Calu3 (cell line): Measurements from ENCODE around the gene TNFAIP2. TPM values are rescaled to one million over a fixed set of nuclear protein-coding genes. Genes with fewer than 3 reads are reported as not detected.
A peak's percentile ranks its signal among the peaks of the same experiment; 100 is the strongest.

Experiments
- BruUV-seq: library from RNA; stranded (reverse); fragments of 400-500 nt; replicated peaks from 2 replicates; lab custom pipeline; 2021; lab: Mats Ljungman, UMichigan
- CTCF ChIA-PET: fragments of 300-600 bp; sonication (Branson Sonifier 250); formaldehyde crosslinking; loops from one replicate; lab custom pipeline; 2022; ENCODE audit warnings: antibody characterized with exemption; lab: Charles Lee
- DNase-seq: peaks from one replicate; pipeline ENCODE4 v3.0.0; 2022
- H3K27ac Mint-ChIP-seq: one replicate; pipeline ENCODE4 v1.8.0; 2022; ENCODE audit warnings: mixed read lengths; ENCODE audit not compliant: unreplicated experiment
- H3K27me3 Mint-ChIP-seq: one replicate; pipeline ENCODE4 v1.8.0; 2022; ENCODE audit warnings: mixed read lengths; ENCODE audit not compliant: unreplicated experiment
- H3K36me3 Mint-ChIP-seq: one replicate; pipeline ENCODE4 v1.8.0; 2022; ENCODE audit warnings: mild to moderate bottlenecking, moderate library complexity, mixed read lengths; ENCODE audit not compliant: insufficient read depth, unreplicated experiment
- H3K4me1 Mint-ChIP-seq: one replicate; pipeline ENCODE4 v1.8.0; 2022; ENCODE audit warnings: mild to moderate bottlenecking, low read depth, mixed read lengths; ENCODE audit not compliant: unreplicated experiment
- H3K4me3 Mint-ChIP-seq: one replicate; pipeline ENCODE4 v1.8.0; 2022; ENCODE audit warnings: mild to moderate bottlenecking, low read depth, moderate library complexity, mixed read lengths; ENCODE audit not compliant: unreplicated experiment
- H3K9me3 Mint-ChIP-seq: one replicate; pipeline ENCODE4 v1.8.0; 2022; ENCODE audit warnings: low read depth, mixed read lengths; ENCODE audit not compliant: unreplicated experiment
- CTCF ChIP-seq: fragments of 200-600 bp; IDR thresholded peaks from one replicate; pipeline ENCODE4 v1.8.0; 2022; ENCODE audit warnings: antibody characterized with exemption; ENCODE audit not compliant: unreplicated experiment
- intact Hi-C: fragments of 100-400 bp; cut with micrococcal nuclease; formaldehyde crosslinking; loops from one replicate; pipeline ENCODE4 v1.10.0; 2022; ENCODE audit not compliant: unreplicated experiment
- total RNA-seq: library from RNA; stranded (reverse); gene quantifications from 2 replicates; pipeline ENCODE4 v1.2.3, GENCODE V29; 2022

Gene TNFAIP2
- total RNA-seq, 1 experiment from 2014 or later, result 195 TPM

- H3K4me1 Mint-ChIP-seq, result peaks cover 15% of the 10 kb centered on the region
- CTCF ChIA-PET, result interaction anchor here (0.6 to 3.2 kb wide), 3 partner anchors 12 to 34 kb away, joined by 4 to 27 read pairs (median 7); no protein-coding TSS in a partner anchor
- intact Hi-C loops, result no loop called here
Observed at GRCh38 chr14:103093856-103094405, 29.3 kb upstream of the TNFAIP2 start.

DNA sequence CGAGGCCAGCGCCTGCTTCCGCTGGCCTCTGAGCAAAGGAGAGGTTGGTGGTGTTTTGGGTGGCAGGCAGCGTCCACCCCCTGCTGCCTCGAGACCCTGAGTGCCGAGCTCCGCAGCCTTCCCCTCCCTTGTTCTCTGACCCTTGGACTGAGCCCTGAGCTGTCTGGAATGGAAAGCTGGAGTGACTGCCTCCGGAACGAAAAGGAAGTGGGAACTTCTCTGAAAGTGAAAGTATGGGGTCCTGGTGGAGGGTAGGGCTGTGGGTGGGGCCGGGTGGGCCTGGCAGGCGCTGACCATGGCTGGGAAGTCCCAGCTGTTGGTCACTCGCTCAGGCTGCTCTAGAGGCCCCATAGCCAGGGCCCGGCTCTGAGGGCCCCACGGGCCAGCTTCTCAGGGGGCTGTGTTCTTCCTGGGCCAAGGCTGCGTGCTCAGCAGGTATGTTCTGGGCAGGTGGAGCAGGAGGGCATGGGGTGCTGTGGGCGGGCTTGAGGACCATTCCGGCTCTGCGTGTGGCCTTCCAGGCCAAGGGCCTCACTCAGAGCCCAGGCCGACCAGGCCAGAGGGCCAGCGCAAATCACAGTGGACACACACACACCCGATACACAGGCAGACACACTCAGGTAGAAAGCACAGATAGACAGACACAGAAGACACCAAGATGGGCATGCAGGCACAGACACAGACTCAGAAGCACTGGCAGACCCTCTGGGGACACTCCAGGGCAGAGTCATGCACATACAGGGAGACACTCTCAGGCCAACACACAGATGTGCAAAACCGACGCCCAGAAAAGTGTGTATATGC lies 28.7 kb upstream of the TNFAIP2 start, which contains the start of gene EXOC3L4:
EXOC3L4 (plus strand) TSS at position 320 of the 804 bp plus-strand sequence. CDS start 5,495 bp downstream, outside the sequence.
- TF ChIP-seq CTCF, result no peak
- H3K4me3 Mint-ChIP-seq, result peak within 1 kb of the TSS; percentile 70
- intact Hi-C loops, result no loop called here
- H3K27ac Mint-ChIP-seq, result peak within 1 kb of the TSS; percentile 12
- peaks cover 15% of the 10 kb centered on the region for H3K4me1 Mint-ChIP-seq
- no peak for DNase-seq
- H3K36me3 Mint-ChIP-seq, result peaks cover 9% of the 10 kb centered on the region
- CTCF ChIA-PET, result interaction anchor here (0.6 to 3.2 kb wide), 4 partner anchors 11 to 951 kb away, joined by 4 to 27 read pairs (median 6); no protein-coding TSS in a partner anchor
- H3K27me3 Mint-ChIP-seq, result no peaks in the 10 kb centered on the region
- no peaks in the 10 kb centered on the region for H3K9me3 Mint-ChIP-seq
- no TSS peak for BruUV-seq

More at GRCh38 chr14:103093856-103094405, 29.3 kb upstream of the TNFAIP2 start:
- no TSS peak for BruUV-seq
- no peak for DNase-seq
- Mint-ChIP-seq H3K36me3 (peaks cover 9% of the 10 kb centered on the region), H3K27ac (no peak overlapping the region), H3K4me3 (peak overlapping the region; percentile 70), H3K27me3 (no peaks in the 10 kb centered on the region), H3K9me3 (no peaks in the 10 kb centered on the region)
- TF ChIP-seq CTCF, result no peak

DNA sequence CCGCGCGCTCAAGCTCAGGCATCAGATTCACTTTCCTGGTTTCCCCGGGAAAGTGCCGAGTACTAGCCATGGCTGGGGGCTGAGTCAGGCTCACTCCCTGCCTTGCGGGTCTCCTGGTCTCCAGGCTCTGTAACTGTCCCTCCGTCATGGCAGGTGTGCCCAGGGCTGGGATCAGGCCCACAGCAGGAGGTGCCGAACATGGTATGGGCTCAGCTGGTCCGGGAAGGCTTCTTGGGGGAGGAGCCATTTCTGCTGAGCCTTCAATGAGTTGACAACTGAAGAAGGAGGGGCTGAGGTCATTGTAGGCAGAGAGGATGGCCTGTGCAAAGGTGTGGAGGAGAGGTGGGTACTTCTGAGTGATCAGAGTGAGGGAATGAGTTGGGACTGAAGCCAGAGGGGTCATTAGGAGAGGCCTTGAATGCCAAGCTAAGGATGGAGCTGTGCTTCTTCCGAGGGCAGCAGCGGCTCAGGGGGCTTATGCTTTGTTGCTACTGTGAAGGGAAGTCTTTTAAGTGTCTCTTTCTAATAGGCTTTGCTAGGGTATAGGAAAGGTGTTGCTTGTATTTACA lies 28.0 kb upstream of the TNFAIP2 start:
- no peak for TF ChIP-seq CTCF
- no TSS peak for BruUV-seq
- H3K4me1 Mint-ChIP-seq, result peaks cover 15% of the 10 kb centered on the region
- CTCF ChIA-PET, result interaction anchor here (0.6 to 3.2 kb wide), 3 partner anchors 11 to 950 kb away, joined by 4 to 27 read pairs (median 7); no protein-coding TSS in a partner anchor
- no peaks in the 10 kb centered on the region for H3K27me3 Mint-ChIP-seq
- intact Hi-C loops, result no loop called here
- H3K36me3 Mint-ChIP-seq, result peaks cover 9% of the 10 kb centered on the region
- DNase-seq, result no peak
- no peak overlapping the region for H3K27ac Mint-ChIP-seq
- peak overlapping the region; percentile 70 for H3K4me3 Mint-ChIP-seq
- H3K9me3 Mint-ChIP-seq, result no peaks in the 10 kb centered on the region

DNA sequence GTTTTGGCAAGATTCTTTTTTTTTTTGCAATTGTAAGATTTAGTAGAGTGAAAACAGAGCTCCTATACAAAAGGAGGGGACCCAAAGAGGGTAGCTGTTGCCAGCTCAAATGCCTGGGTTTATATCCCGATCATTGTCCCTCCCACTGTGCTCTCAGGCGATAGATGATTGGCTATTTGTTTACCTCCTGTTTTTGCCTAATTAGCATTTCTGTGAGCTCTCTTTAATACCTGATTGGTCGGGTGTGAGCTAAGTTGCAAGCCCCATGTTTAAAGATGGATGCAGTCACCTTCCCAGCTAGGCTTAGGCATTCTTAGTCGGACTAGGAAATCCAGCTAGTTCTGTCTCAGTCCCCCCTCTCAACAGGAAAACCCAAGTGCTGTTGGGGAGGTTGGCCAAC lies 26.9 kb upstream of the TNFAIP2 start:
- H3K4me1 Mint-ChIP-seq, result peaks cover 15% of the 10 kb centered on the region
- TF ChIP-seq CTCF, result no peak
- H3K9me3 Mint-ChIP-seq, result no peaks in the 10 kb centered on the region
- no peaks in the 10 kb centered on the region for H3K27me3 Mint-ChIP-seq
- no peak overlapping the region for H3K27ac Mint-ChIP-seq
- BruUV-seq, result no TSS peak
- H3K36me3 Mint-ChIP-seq, result peaks cover 3% of the 10 kb centered on the region
- DNase-seq, result no peak
- intact Hi-C loops, result no loop called here
- CTCF ChIA-PET, result interaction anchor here (0.6 to 3.2 kb wide), 4 partner anchors 9 to 1008 kb away, joined by 3 to 27 read pairs (median 3); no protein-coding TSS in a partner anchor
- H3K4me3 Mint-ChIP-seq, result no peak overlapping the region
